Caco-2 (cell line): ENCODE results near the gene SHROOM3. TPM values are rescaled to one million over a fixed set of nuclear protein-coding genes. Genes with fewer than 3 reads are reported as not detected.

Source experiments
- BruUV-seq: library from RNA; stranded (reverse); fragments of 400-500 nt; replicated peaks from 2 replicates; lab custom pipeline; 2021; lab: Mats Ljungman, UMichigan
- CTCF ChIA-PET: fragments of 300-600 bp; sonication (Branson Sonifier 250); formaldehyde crosslinking; loops from one replicate; lab custom pipeline; 2022; ENCODE audit warnings: antibody characterized with exemption; lab: Charles Lee
- POLR2A ChIA-PET: fragments of 300-600 bp; sonication (Branson Sonifier 250); formaldehyde crosslinking; loops from one replicate; lab custom pipeline; 2022; ENCODE audit warnings: antibody characterized with exemption; lab: Charles Lee
- DNase-seq, 2 experiments: peaks; one replicate each; pipeline versions ENCODE4 v3.0.0 to v3.0.0-alpha.2; 2020 to 2022
- H3K27me3 ChIP-seq: replicated peaks from 2 replicates; pipeline ENCODE4 v1.6.0; 2011; ENCODE audit warnings: low read length; ENCODE audit not compliant: control insufficient read depth, insufficient read depth
- H3K36me3 ChIP-seq: 2 replicates; pipeline ENCODE4 v1.5.1; 2011; ENCODE audit warnings: low read length; ENCODE audit not compliant: control insufficient read depth, insufficient read depth
- H3K4me1 ChIP-seq: fragments of 250-450 bp; sonication (Bioruptor Pico); 2 replicates; pipeline ENCODE4 v1.5.1; 2020; ENCODE audit warnings: mild to moderate bottlenecking
- H3K4me3 ChIP-seq: 2 replicates; pipeline ENCODE4 v1.5.1; 2011; ENCODE audit warnings: low read depth, mild to moderate bottlenecking, control low read depth, low read length
- H3K9me3 ChIP-seq: fragments of 250-450 bp; sonication (Bioruptor Pico); 2 replicates; pipeline ENCODE4 v1.5.1; 2020; ENCODE audit warnings: mild to moderate bottlenecking, moderate library complexity
- H3K27ac Mint-ChIP-seq: one replicate; pipeline ENCODE4 v1.8.0; 2022; ENCODE audit warnings: mixed read lengths; ENCODE audit not compliant: unreplicated experiment
- H3K27me3 Mint-ChIP-seq: one replicate; pipeline ENCODE4 v1.8.0; 2022; ENCODE audit warnings: mixed read lengths; ENCODE audit not compliant: insufficient read depth, unreplicated experiment
- H3K36me3 Mint-ChIP-seq: one replicate; pipeline ENCODE4 v1.8.0; 2022; ENCODE audit warnings: mild to moderate bottlenecking, mixed read lengths; ENCODE audit not compliant: insufficient read depth, unreplicated experiment
- H3K4me1 Mint-ChIP-seq: one replicate; pipeline ENCODE4 v1.8.0; 2022; ENCODE audit warnings: low read depth, mixed read lengths; ENCODE audit not compliant: unreplicated experiment
- H3K4me3 Mint-ChIP-seq: one replicate; pipeline ENCODE4 v1.8.0; 2022; ENCODE audit warnings: mild to moderate bottlenecking, moderate library complexity, mixed read lengths; ENCODE audit not compliant: unreplicated experiment
- H3K9me3 Mint-ChIP-seq: one replicate; pipeline ENCODE4 v1.8.0; 2022; ENCODE audit warnings: mixed read lengths; ENCODE audit not compliant: unreplicated experiment
- intact Hi-C: fragments of 100-400 bp; cut with micrococcal nuclease; formaldehyde crosslinking; loops from one replicate; pipeline ENCODE4 v1.10.0; 2022; ENCODE audit not compliant: unreplicated experiment
- total RNA-seq: library from RNA; stranded (reverse); gene quantifications from 2 replicates; pipeline ENCODE4 v1.2.3, GENCODE V29; 2022
- TF ChIP-seq, protein P1 (sequence below), 2 experiments: fragments of 200-600 bp in 1 of 2; IDR thresholded peaks; 1 replicate in 1 of 2; 2 replicates in 1 of 2; pipeline versions ENCODE4 v1.5.1 to v1.8.0; 2011 to 2022; ENCODE audit warnings: antibody characterized with exemption in 1 of 2, control low read depth in 1 of 2, inconsistent platforms in 1 of 2, low read depth in 1 of 2, low read length in 1 of 2, mild to moderate bottlenecking in 1 of 2, moderate library complexity in 1 of 2; ENCODE audit not compliant: insufficient read depth in 1 of 2, severe bottlenecking in 1 of 2, unreplicated experiment in 1 of 2

SHROOM3 gene
- total RNA-seq, 1 experiment from 2014 or later = 16.3 TPM

GRCh38 chr4:76764251-76764650 is 329.2 kb downstream of the SHROOM3 start:
- peaks cover 2% of the 10 kb centered on the region; the same call in 1 of the 2 replicates for H3K36me3 ChIP-seq
- Mint-ChIP-seq H3K36me3 (peaks cover 19% of the 10 kb centered on the region), H3K4me3 (no peak overlapping the region), H3K4me1 (peaks cover 31% of the 10 kb centered on the region), H3K27me3 (no peaks in the 10 kb centered on the region), H3K27ac (no peak overlapping the region), H3K9me3 (no peaks in the 10 kb centered on the region)
- no TSS peak for BruUV-seq
- intact Hi-C loops = loop anchor here (10.0 kb wide), 1 partner anchor 281 kb away; no protein-coding TSS in a partner anchor
- peaks cover 37% of the 10 kb centered on the region for H3K4me1 ChIP-seq
- no peak for DNase-seq
- no peak overlapping the region for H3K4me3 ChIP-seq
- ChIA-PET CTCF (no interaction called here), POLR2A (interaction anchor here (0.7 kb wide), 1 partner anchor 133 kb away, joined by 4 read pairs; the partner anchor contains the start of gene SOWAHB)
- H3K9me3 ChIP-seq = no peaks in the 10 kb centered on the region
- TF ChIP-seq, protein P1, sequence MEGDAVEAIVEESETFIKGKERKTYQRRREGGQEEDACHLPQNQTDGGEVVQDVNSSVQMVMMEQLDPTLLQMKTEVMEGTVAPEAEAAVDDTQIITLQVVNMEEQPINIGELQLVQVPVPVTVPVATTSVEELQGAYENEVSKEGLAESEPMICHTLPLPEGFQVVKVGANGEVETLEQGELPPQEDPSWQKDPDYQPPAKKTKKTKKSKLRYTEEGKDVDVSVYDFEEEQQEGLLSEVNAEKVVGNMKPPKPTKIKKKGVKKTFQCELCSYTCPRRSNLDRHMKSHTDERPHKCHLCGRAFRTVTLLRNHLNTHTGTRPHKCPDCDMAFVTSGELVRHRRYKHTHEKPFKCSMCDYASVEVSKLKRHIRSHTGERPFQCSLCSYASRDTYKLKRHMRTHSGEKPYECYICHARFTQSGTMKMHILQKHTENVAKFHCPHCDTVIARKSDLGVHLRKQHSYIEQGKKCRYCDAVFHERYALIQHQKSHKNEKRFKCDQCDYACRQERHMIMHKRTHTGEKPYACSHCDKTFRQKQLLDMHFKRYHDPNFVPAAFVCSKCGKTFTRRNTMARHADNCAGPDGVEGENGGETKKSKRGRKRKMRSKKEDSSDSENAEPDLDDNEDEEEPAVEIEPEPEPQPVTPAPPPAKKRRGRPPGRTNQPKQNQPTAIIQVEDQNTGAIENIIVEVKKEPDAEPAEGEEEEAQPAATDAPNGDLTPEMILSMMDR (IDR thresholded peaks at IDR 0.05; ENCODE audit: insufficient read depth in 1 of 2, low read depth in 1 of 2, low read length in 1 of 2, severe bottlenecking in 1 of 2, unreplicated experiment in 1 of 2) = no peak
- no peaks in the 10 kb centered on the region for H3K27me3 ChIP-seq

DNA sequence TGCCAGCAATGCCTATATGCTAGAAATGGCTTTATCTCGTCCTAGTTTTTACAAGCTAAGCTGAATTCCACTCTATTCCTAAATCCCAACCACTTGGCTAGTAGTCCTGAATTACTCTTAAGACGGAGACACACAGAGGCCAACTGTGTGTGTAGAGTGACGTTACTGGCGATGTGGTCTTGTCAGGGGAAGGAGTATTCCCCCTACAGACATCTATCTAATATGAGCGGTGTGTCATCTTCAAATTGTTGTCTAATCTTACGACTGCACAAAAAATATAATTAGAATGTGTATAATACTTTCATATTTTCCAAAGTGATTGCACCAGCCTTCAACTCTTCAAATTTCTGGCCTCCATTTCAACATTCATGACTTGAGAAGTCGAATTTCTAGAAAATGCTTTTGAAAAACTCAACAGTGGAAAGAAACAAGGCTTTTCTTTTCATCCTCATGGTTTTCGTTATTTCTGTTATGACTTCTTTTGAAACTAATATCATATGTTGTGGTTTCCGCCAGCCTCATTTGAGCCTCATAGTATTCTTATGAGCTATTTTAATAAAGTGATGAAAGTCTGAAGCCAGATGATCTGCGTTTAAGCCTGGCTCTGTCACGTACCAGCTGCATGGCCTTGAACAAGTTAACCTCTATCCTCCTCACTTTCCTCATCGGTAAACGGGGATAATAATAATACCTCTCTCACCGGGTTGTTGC is 330.6 kb downstream of the SHROOM3 start:
- Mint-ChIP-seq H3K27ac (no peak overlapping the region), H3K9me3 (no peaks in the 10 kb centered on the region), H3K36me3 (peaks cover 18% of the 10 kb centered on the region), H3K4me1 (peaks cover 31% of the 10 kb centered on the region), H3K4me3 (no peak overlapping the region), H3K27me3 (no peaks in the 10 kb centered on the region)
- Histone ChIP-seq H3K4me3 (no peak overlapping the region), H3K27me3 (no peaks in the 10 kb centered on the region), H3K4me1 (peaks cover 42% of the 10 kb centered on the region), H3K36me3 (peaks cover 2% of the 10 kb centered on the region; the same call in 1 of the 2 replicates), H3K9me3 (no peaks in the 10 kb centered on the region)
- intact Hi-C loops = loop anchor here (5.0 to 10.0 kb wide), 2 partner anchors 132 to 279 kb away; partner anchors contain the start of gene SOWAHB
- ChIA-PET CTCF (no interaction called here), POLR2A (no interaction called here)
- DNase-seq = no peak
- no TSS peak for BruUV-seq
- TF ChIP-seq, protein P1 (IDR thresholded peaks at IDR 0.05; ENCODE audit: insufficient read depth in 1 of 2, low read depth in 1 of 2, low read length in 1 of 2, severe bottlenecking in 1 of 2, unreplicated experiment in 1 of 2) = no peak

GRCh38 chr4:76767983-76768382 is 333.0 kb downstream of the SHROOM3 start:
- intact Hi-C loops = loop anchor here (1.0 to 10.0 kb wide), 4 partner anchors 14 to 277 kb away; partner anchors contain the start of genes SEPTIN11 and SOWAHB
- H3K27ac Mint-ChIP-seq = peak overlapping the region; percentile 62
- ChIA-PET POLR2A (no interaction called here), CTCF (no interaction called here)
- DNase-seq = peak; percentile 65 to 68
- Histone ChIP-seq H3K9me3 (no peaks in the 10 kb centered on the region), H3K4me3 (no peak overlapping the region), H3K27me3 (no peaks in the 10 kb centered on the region), H3K4me1 (peaks cover 42% of the 10 kb centered on the region), H3K36me3 (peaks cover 5% of the 10 kb centered on the region)
- H3K9me3 Mint-ChIP-seq = no peaks in the 10 kb centered on the region
- peak overlapping the region; percentile 45 for H3K4me3 Mint-ChIP-seq
- TF ChIP-seq, protein P1 (IDR thresholded peaks at IDR 0.05; ENCODE audit: insufficient read depth in 1 of 2, low read depth in 1 of 2, low read length in 1 of 2, severe bottlenecking in 1 of 2, unreplicated experiment in 1 of 2) = no peak
- H3K36me3 Mint-ChIP-seq = peaks cover 32% of the 10 kb centered on the region
- no TSS peak for BruUV-seq
- H3K4me1 Mint-ChIP-seq = peaks cover 25% of the 10 kb centered on the region
- no peaks in the 10 kb centered on the region for H3K27me3 Mint-ChIP-seq
